IMR-90 (cell line): ENCODE results near the gene AGAP9. TPM values are rescaled to one million over a fixed set of nuclear protein-coding genes. Genes with fewer than 3 reads are reported as not detected.

Experiments
- ATAC-seq: fragments of 200-7000 bp; cut with Tn5 transposase; 2 replicates; pipeline ENCODE4 v1.9.1; 2020; ENCODE audit warnings: low read depth, mild to moderate bottlenecking, moderate library complexity
- BruUV-seq: library from RNA; stranded (reverse); fragments of 400-500 nt; replicated peaks from 2 replicates; lab custom pipeline; 2021; lab: Mats Ljungman, UMichigan
- CTCF ChIA-PET: fragments of 300-600 bp; formaldehyde crosslinking; extraction: SDS; loops from one replicate; lab custom pipeline; 2021; ENCODE audit warnings: antibody characterized with exemption; lab: Yijun Ruan, JAX
- POLR2A ChIA-PET: fragments of 300-600 bp; sonication (Branson Sonifier 250); formaldehyde crosslinking; loops from one replicate; lab custom pipeline; 2022; ENCODE audit warnings: antibody characterized with exemption; ENCODE audit not compliant: unreplicated experiment; lab: Charles Lee
- DNase-seq: peaks from one replicate; pipeline ENCODE4 v3.0.0; 2013
- H2AFZ ChIP-seq: replicated peaks from 2 replicates; pipeline ENCODE3; 2013; ENCODE audit warnings: low read length, mild to moderate bottlenecking; ENCODE audit not compliant: poor library complexity
- H2AK5ac ChIP-seq: 2 replicates; pipeline ENCODE4 v1.6.1; 2013; ENCODE audit warnings: low read depth, low read length, inconsistent platforms
- H2AK9ac ChIP-seq: replicated peaks from 2 replicates; pipeline ENCODE3; 2013; ENCODE audit warnings: mild to moderate bottlenecking, low read depth, low read length, moderate library complexity; ENCODE audit not compliant: poor library complexity
- H2BK120ac ChIP-seq: 2 replicates; pipeline ENCODE4 v1.6.1; 2013; ENCODE audit warnings: low read depth, low read length, inconsistent platforms
- H2BK15ac ChIP-seq: 3 replicates; pipeline ENCODE4 v1.6.1; 2013; ENCODE audit warnings: low read depth, low read length, inconsistent platforms
- H2BK20ac ChIP-seq: 2 replicates; pipeline ENCODE4 v1.6.1; 2013; ENCODE audit warnings: low read depth, mild to moderate bottlenecking, inconsistent platforms, low read length, moderate library complexity
- H2BK5ac ChIP-seq: 2 replicates; pipeline ENCODE4 v1.6.1; 2013; ENCODE audit warnings: mild to moderate bottlenecking, low read depth, low read length, inconsistent platforms; ENCODE audit not compliant: poor library complexity, severe bottlenecking
- H3K14ac ChIP-seq: replicated peaks from 2 replicates; pipeline ENCODE4 v1.6.1; 2013; ENCODE audit warnings: low read depth, low read length, inconsistent platforms
- H3K18ac ChIP-seq: 2 replicates; pipeline ENCODE4 v1.6.1; 2013; ENCODE audit warnings: low read depth, low read length, control low read depth
- H3K23ac ChIP-seq: 2 replicates; pipeline ENCODE4 v1.6.1; 2013; ENCODE audit warnings: low read depth, low read length, inconsistent platforms
- H3K27ac ChIP-seq: 2 replicates; pipeline ENCODE4 v1.5.1; 2013; ENCODE audit warnings: mild to moderate bottlenecking, control low read depth, low read length; ENCODE audit not compliant: insufficient read depth
- H3K27me3 ChIP-seq: 2 replicates; pipeline ENCODE4 v1.6.1; 2013; ENCODE audit warnings: low read length; ENCODE audit not compliant: control insufficient read depth, insufficient read depth
- H3K36me3 ChIP-seq: 2 replicates; pipeline ENCODE4 v1.6.1; 2013; ENCODE audit warnings: low read length, mixed read lengths; ENCODE audit not compliant: control insufficient read depth, insufficient read depth
- H3K4ac ChIP-seq: 2 replicates; pipeline ENCODE4 v1.6.1; 2013; ENCODE audit warnings: low read depth, low read length, inconsistent platforms
- H3K4me1 ChIP-seq: 2 replicates; pipeline ENCODE4 v1.6.1; 2013; ENCODE audit warnings: low read length, mixed read lengths; ENCODE audit not compliant: control insufficient read depth, insufficient read depth
- H3K4me2 ChIP-seq: 2 replicates; pipeline ENCODE4 v1.6.1; 2013; ENCODE audit warnings: low read depth, mild to moderate bottlenecking, control low read depth, low read length, moderate library complexity
- H3K4me3 ChIP-seq: 2 replicates; pipeline ENCODE4 v1.5.1; 2013; ENCODE audit warnings: low read depth, mild to moderate bottlenecking, control low read depth, low read length, moderate library complexity; ENCODE audit not compliant: insufficient read depth
- H3K56ac ChIP-seq: 2 replicates; pipeline ENCODE4 v1.6.1; 2013; ENCODE audit warnings: low read length, inconsistent platforms; ENCODE audit not compliant: insufficient read depth; ENCODE audit errors: extremely low read depth
- H3K79me1 ChIP-seq, 2 experiments: 2 replicates each; pipeline ENCODE4 v1.6.1; 2013; ENCODE audit warnings: low read length in 2 of 2, inconsistent platforms in 1 of 2, low read depth in 1 of 2
- H3K9ac ChIP-seq: 2 replicates; pipeline ENCODE4 v1.6.1; 2013; ENCODE audit warnings: low read depth, low read length, control low read depth
- H3K9me1 ChIP-seq: 2 replicates; pipeline ENCODE4 v1.6.1; 2013; ENCODE audit warnings: low read length, inconsistent platforms; ENCODE audit not compliant: insufficient read depth
- H3K9me3 ChIP-seq: 2 replicates; pipeline ENCODE4 v1.6.1; 2013; ENCODE audit warnings: low read length; ENCODE audit not compliant: control insufficient read depth, insufficient read depth
- H4K20me1 ChIP-seq: 2 replicates; pipeline ENCODE4 v1.6.1; 2013; ENCODE audit warnings: low read length, inconsistent platforms; ENCODE audit not compliant: insufficient read depth
- H4K5ac ChIP-seq: 2 replicates; pipeline ENCODE4 v1.6.1; 2013; ENCODE audit warnings: mild to moderate bottlenecking, low read depth, low read length, control low read depth
- H4K8ac ChIP-seq, 2 experiments: 2 replicates each; pipeline ENCODE4 v1.6.1; 2013; ENCODE audit warnings: low read depth in 2 of 2, low read length in 2 of 2, control low read depth in 1 of 2, inconsistent platforms in 1 of 2
- H4K91ac ChIP-seq: 2 replicates; pipeline ENCODE4 v1.6.1; 2013; ENCODE audit warnings: low read depth, low read length, inconsistent platforms; ENCODE audit not compliant: insufficient read depth
- BHLHE40 ChIP-seq: fragments of 150-350 bp; IDR thresholded peaks from 2 replicates; pipeline ENCODE4 v1.6.1; 2016; ENCODE audit warnings: mild to moderate bottlenecking, low read depth, low read length
- CEBPB ChIP-seq: IDR thresholded peaks from 2 replicates; pipeline ENCODE4 v1.6.1; 2012; ENCODE audit warnings: low read depth, low read length, improper control_type of control experiment
- CHD1 ChIP-seq: IDR thresholded peaks from 2 replicates; pipeline ENCODE4 v1.6.1; 2012; ENCODE audit warnings: low read depth, low read length, improper control_type of control experiment
- CTCF ChIP-seq: conservative IDR thresholded peaks from 2 replicates; pipeline ENCODE4 v1.5.1; 2012; ENCODE audit warnings: mild to moderate bottlenecking, low read depth, low read length, improper control_type of control experiment
- ELK1 ChIP-seq: fragments of 150-350 bp; IDR thresholded peaks from 2 replicates; pipeline ENCODE4 v1.6.1; 2016; ENCODE audit warnings: low read depth, mild to moderate bottlenecking, low read length, moderate library complexity, borderline replicate concordance
- MAFK ChIP-seq: IDR thresholded peaks from 2 replicates; pipeline ENCODE4 v1.6.1; 2012; ENCODE audit warnings: low read depth, low read length, improper control_type of control experiment
- MAZ ChIP-seq: IDR thresholded peaks from 2 replicates; pipeline ENCODE4 v1.6.1; 2012; ENCODE audit warnings: low read depth, mild to moderate bottlenecking, low read length, improper control_type of control experiment, moderate library complexity, borderline replicate concordance
- MXI1 ChIP-seq: IDR thresholded peaks from 2 replicates; pipeline ENCODE4 v1.6.1; 2012; ENCODE audit warnings: low read depth, mild to moderate bottlenecking, low read length, moderate library complexity, borderline replicate concordance
- NFE2L2 ChIP-seq: fragments of 150-350 bp; IDR thresholded peaks from 2 replicates; pipeline ENCODE4 v1.6.1; 2016; ENCODE audit warnings: low read depth, mild to moderate bottlenecking, low read length
- POLR2A ChIP-seq: IDR thresholded peaks from 2 replicates; pipeline ENCODE4 v1.6.1; 2012; ENCODE audit warnings: mild to moderate bottlenecking, low read depth, low read length
- RAD21 ChIP-seq: IDR thresholded peaks from 2 replicates; pipeline ENCODE4 v1.6.1; 2012; ENCODE audit warnings: low read length, improper control_type of control experiment
- RCOR1 ChIP-seq: IDR thresholded peaks from 2 replicates; pipeline ENCODE4 v1.6.1; 2012; ENCODE audit warnings: mild to moderate bottlenecking, low read length, improper control_type of control experiment; ENCODE audit not compliant: insufficient replicate concordance
- RFX5 ChIP-seq: IDR thresholded peaks from 2 replicates; pipeline ENCODE4 v1.8.0; 2012; ENCODE audit warnings: low read depth, mild to moderate bottlenecking, low read length, moderate library complexity
- SMC3 ChIP-seq: fragments of 150-350 bp; IDR thresholded peaks from 2 replicates; pipeline ENCODE4 v1.6.1; 2016; ENCODE audit warnings: low read depth, mild to moderate bottlenecking, antibody characterized with exemption, low read length, moderate library complexity
- USF2 ChIP-seq: fragments of 150-350 bp; IDR thresholded peaks from 2 replicates; pipeline ENCODE4 v1.6.1; 2017; ENCODE audit warnings: mild to moderate bottlenecking, antibody characterized with exemption, low read length, low read depth
- WGBS, 2 experiments: methylation state at CpG; one replicate each; pipeline versions ENCODE4 v1.1.5 to v1.1.7; 2013; ENCODE audit warnings: missing lambda C conversion rate in 2 of 2; ENCODE audit not compliant: insufficient read length in 1 of 2; ENCODE audit errors: extremely low coverage in 2 of 2; 5-methylcytosine and 5-hydroxymethylcytosine counted together
- dilution Hi-C: fragments of 300-500 bp; cut with HindIII; formaldehyde crosslinking; loops from one replicate; pipeline ENCODE4 v1.14.3; 2018; ENCODE audit warnings: low sequenced_read_pairs; ENCODE audit not compliant: unreplicated experiment
- in situ Hi-C: fragments of 300-500 bp; cut with MboI; formaldehyde crosslinking; loops from 3 replicates; pipeline ENCODE4 v1.14.3; 2019; ENCODE audit warnings: low sequenced_read_pairs, inconsistent platforms, mixed read lengths
- intact Hi-C: fragments of 100-400 bp; cut with micrococcal nuclease; formaldehyde crosslinking; loops from 2 replicates; pipeline ENCODE4 v1.10.0; 2022
- polyA plus RNA-seq, 3 experiments: library from polyadenylated mRNA; depleted of rRNA; stranded (reverse); fragments of >200 nt; gene quantifications; 2 replicates each; pipeline ENCODE4 v1.2.3, GENCODE V29; 2012; ENCODE audit warnings: low replicate concordance in 1 of 3
- total RNA-seq: library from RNA; depleted of rRNA; stranded (reverse); fragments of >200 nt; gene quantifications from 2 replicates; pipeline ENCODE4 v1.2.3, GENCODE V29; 2012

The AGAP9 gene
- total and polyA plus RNA-seq, 2 of the 4 experiments (the other 2 are of a cell fraction) = 3.2 to 11.2 TPM

DNA sequence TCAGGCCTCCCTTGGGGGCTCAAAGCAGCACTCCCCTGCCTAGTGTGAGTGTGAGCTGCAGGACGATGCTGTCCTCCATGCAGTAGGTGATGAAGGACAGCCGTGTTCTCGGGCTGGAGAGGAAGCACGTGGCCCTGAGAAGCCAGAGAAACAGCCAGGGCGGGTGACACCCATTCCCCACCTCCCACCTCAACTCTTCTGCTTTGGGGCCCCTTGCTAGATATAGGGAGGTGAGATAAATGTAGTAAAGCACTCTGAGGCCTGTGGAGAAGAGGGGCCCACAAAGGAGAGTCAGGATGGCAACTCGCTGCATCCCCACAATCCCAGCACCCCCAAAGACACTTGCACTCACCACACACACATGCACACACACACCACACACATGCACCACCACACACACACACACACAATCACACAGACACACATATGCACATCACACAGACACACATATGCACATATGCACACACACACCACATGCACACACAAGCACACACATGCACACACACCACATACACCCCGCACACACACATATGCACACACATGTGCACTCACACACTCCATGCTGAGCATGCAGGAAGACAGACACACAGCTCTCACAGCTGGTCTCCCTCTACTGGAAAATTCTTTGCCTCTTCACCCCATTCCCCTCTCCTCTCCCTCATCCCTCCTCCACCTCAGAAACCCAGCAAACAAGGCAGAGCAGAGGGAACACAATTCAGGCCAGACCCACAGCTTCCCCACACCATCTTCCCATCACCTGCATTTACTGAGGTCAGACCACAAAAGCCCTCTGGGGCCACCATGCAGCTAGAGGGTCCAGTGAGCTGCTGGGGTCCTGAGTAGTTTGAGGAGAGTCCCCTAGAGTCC lies 70.1 kb downstream of the AGAP9 start:
- Histone ChIP-seq H2BK5ac (peak overlapping the region; percentile 51), H4K8ac (no peak overlapping the region), H2AFZ (peak overlapping the region; percentile 7), H4K91ac (no peak overlapping the region), H2BK15ac (no peak overlapping the region), H3K23ac (no peak overlapping the region), H2AK5ac (no peak overlapping the region), H3K9me1 (peaks cover 9% of the 10 kb centered on the region), H3K9ac (no peak overlapping the region), H3K4ac (no peak overlapping the region), H3K4me2 (no peak overlapping the region), H3K36me3 (no peaks in the 10 kb centered on the region), H3K27ac (no peak overlapping the region), H3K27me3 (peaks cover 26% of the 10 kb centered on the region; the same call in 1 of the 2 replicates), H3K18ac (no peak overlapping the region), H4K5ac (no peak overlapping the region), H3K4me3 (no peak overlapping the region), H2BK120ac (no peak overlapping the region), H3K4me1 (peaks cover 10% of the 10 kb centered on the region), H3K56ac (no peak overlapping the region), H3K79me1 (no peaks in the 10 kb centered on the region), H3K9me3 (no peaks in the 10 kb centered on the region), H2AK9ac (peak overlapping the region; percentile 23), H2BK20ac (no peak overlapping the region; the same call in 1 of the 2 replicates), H4K20me1 (no peaks in the 10 kb centered on the region), H3K14ac (no peak overlapping the region)
- no CpG with 5 or more reads among the region's 7 CpGs for WGBS, 2 experiments
- no TSS peak for BruUV-seq
- ChIA-PET POLR2A (no interaction called here), CTCF (no interaction called here)
- in situ Hi-C loops (no loop called here), dilution Hi-C loops (no loop called here), intact Hi-C loops (no loop called here)
- DNase-seq (no peak), ATAC-seq (no peak)
- TF ChIP-seq USF2 (no peak), MAZ (no peak), CTCF (no peak), NFE2L2 (no peak), BHLHE40 (no peak), MXI1 (no peak), RFX5 (no peak), CEBPB (no peak), MAFK (no peak), POLR2A (no peak), ELK1 (no peak), SMC3 (no peak), RCOR1 (no peak), CHD1 (no peak), RAD21 (no peak)
